ENCODE results near the gene ACTR3C.

Gene ACTR3C

DNA sequence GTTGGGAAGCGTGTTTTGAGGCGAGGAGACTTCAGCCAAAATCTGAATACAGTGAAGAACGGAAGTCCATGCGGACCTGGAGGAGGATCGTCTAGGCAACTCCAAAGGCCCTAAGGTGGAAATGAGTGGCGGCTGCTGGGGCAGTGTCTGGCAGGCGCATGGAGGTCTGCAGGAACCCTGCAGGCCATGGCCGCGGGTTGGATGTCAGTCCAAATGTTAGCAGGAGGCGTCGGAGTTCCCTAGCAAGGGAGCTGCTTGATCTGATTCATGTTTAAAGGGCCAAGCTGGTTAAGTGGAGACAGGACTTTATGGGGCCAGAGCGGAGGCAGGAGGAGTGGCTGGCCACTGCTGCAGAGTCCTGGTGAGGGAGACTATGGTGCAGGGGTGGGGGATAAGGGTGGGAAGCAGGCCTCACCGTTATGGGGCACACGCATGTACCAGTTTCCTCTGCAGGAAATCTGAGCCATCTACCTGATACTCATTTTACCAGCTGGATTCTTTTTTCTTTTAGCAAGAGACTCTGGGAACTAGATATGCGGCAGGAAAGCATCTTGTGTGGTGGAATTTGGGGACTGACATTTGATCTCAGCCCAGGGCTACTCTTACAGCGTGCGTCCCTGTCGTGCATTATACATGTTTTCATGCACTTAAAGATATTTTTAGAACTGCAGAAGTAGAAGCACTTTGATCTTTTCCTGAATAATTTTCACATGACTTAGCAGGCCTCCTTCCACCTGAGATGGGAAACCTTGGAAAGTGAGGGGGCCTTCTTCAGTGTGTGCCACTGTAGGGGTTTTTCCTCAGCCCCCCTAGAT is 38.7 kb upstream of the ACTR3C start:
- H3K27ac ChIP-seq = no peak overlapping the region
- TF ChIP-seq, protein P1, sequence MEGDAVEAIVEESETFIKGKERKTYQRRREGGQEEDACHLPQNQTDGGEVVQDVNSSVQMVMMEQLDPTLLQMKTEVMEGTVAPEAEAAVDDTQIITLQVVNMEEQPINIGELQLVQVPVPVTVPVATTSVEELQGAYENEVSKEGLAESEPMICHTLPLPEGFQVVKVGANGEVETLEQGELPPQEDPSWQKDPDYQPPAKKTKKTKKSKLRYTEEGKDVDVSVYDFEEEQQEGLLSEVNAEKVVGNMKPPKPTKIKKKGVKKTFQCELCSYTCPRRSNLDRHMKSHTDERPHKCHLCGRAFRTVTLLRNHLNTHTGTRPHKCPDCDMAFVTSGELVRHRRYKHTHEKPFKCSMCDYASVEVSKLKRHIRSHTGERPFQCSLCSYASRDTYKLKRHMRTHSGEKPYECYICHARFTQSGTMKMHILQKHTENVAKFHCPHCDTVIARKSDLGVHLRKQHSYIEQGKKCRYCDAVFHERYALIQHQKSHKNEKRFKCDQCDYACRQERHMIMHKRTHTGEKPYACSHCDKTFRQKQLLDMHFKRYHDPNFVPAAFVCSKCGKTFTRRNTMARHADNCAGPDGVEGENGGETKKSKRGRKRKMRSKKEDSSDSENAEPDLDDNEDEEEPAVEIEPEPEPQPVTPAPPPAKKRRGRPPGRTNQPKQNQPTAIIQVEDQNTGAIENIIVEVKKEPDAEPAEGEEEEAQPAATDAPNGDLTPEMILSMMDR (conservative IDR thresholded peaks at IDR 0.05) = no peak

DNA sequence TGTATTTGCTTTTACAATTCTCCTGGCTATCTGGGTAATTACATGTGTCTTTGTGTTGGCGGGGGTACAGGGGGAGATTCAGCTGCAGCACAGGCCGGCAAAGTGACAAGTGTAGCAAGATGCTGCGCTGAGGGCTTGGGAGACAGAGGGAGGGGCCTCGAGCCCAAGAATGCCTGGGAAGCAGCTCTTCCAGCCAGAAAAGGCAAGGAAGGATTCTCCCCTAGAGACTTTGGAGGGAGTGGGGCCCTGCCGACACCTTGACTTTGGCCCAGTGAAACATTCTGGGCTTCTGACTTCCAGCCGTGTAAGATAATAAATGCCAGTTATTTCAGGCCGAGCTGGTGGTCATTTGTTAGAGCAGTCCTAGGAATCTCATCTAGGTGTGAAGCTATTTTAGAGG is 38.1 kb upstream of the ACTR3C start:
- no peak overlapping the region for H3K27ac ChIP-seq
- TF ChIP-seq, protein P1 (conservative IDR thresholded peaks at IDR 0.05) = no peak

DNA sequence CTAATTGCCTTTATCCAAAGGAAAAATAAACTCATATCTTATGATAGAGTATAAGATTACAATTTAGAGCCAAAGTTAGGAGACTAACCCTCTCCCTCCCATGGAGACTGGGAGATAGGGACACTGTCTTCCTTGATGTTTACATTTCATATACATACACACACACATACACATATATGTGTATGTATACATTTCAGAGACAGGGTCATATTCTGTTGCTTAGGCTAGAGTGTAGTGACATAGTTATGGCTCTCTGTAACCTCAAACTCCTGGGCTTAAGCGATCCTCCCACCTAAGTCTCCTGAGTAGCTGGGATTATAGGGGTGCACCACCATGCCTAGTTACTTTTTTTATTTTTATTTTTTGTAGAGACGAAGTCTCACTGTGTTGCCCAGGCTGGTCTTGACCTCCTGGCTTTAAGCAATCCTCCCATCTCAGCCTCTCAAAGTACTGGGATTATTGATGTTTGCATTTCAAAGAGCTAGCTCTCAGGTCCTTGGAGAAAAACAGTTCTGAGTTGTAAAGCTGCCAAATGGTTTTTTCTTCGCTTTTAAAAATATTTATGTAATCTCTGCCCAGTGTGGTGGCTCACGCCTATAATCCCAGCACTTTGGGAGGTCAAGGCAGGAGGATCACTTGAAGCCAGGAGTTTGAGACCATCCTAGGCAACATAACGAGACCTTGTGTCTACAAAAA is 37.2 kb upstream of the ACTR3C start:
- TF ChIP-seq, protein P1 (conservative IDR thresholded peaks at IDR 0.05) = no peak

DNA sequence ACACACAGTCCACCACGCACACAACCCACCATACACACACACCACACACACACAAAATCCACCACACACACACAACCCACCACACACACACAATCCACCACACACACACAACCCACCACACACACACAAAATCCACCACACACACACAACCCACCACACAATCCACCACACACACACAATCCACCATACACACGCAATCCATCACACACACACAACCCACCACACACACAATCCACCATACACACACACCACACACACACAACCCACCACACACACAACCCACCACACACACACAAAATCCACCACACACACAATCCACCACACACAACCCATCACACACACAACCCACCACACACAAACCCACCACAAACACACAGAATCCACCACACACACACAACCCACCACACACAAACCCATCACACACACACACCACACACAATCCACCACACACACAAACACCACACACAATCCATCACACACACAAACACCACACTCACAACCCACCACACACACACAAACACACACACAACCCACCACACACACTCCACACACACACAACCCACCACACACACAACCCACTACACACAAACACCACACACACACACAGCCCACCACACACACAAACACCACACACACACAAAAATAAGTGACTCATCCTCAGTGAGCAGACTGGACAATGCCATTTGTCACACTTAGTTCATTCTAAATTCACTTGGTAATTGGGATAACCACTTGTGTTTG is 36.4 kb upstream of the ACTR3C start:
- TF ChIP-seq, protein P1 (conservative IDR thresholded peaks at IDR 0.05) = no peak

More for the DNA sequence above, 37.2 kb upstream of the ACTR3C start:
- peak overlapping the region; percentile 9; the same call in 1 of the 2 replicates for H3K27ac ChIP-seq

DNA sequence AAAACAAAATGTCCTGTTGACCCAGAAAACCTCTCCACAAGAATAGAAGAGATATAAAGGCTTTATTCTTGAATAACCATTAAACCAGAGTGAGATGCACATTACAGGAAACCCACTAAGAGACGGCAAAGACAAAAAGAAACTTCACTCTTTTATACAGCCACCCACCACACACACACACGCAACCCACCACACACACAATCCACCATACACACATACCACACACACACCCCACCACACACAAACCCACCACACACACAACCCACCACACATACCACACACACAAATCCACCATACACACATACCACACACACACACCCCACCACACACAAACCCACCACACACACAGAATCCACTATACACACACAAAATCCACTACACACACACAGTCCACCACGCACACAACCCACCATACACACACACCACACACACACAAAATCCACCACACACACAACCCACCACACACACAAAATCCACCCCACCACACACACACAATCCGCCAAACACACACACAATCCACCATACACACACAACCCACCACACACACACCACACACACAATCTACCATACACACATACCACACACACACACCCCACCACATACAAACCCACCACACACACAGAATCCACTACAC is 35.8 kb upstream of the ACTR3C start:
- TF ChIP-seq, protein P1 (conservative IDR thresholded peaks at IDR 0.05) = no peak
- no peak overlapping the region for H3K27ac ChIP-seq

More for the DNA sequence above, 36.4 kb upstream of the ACTR3C start:
- H3K27ac ChIP-seq = peak overlapping the region; percentile 9; the same call in 1 of the 2 replicates

DNA sequence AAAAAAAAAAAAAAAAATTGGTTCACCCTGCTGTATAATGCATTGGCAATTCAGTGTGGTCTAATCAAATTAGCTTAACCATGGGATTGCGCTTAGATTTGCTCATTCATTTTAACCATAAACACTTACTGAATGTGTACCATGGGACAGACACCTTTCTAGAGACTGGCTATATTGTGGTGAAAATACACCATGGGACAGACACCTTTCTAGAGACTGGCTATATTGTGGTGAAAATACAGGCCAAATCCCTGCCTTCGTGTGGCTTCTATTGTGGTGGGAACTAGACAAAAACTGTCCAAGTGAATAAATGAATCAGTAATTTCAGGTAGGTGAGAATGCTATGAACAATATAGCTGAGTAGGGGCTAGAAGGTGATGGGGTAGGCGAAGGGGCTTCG is 35.1 kb upstream of the ACTR3C start:
- TF ChIP-seq, protein P1 (conservative IDR thresholded peaks at IDR 0.05) = no peak
- no peak overlapping the region for H3K27ac ChIP-seq

Data from VCaP (cell line).